Prostate gland (tissue), 2 donors: ENCODE measurements around the gene SGMS2. TPM values are rescaled to one million over a fixed set of nuclear protein-coding genes. Genes with fewer than 3 reads are reported as not detected.

Source experiments
- DNase-seq: peaks from one replicate; pipeline ENCODE4 v3.0.0-alpha.2; 2019; ENCODE audit warnings: low spot score
- H3K27ac ChIP-seq, 2 donors: fragments of 200-600 bp; sonication (generic); 2 replicates each; pipeline ENCODE4 v1.5.1; 2017 to 2019
- H3K27me3 ChIP-seq: fragments of 200-600 bp; sonication (generic); replicated peaks from 2 replicates; pipeline ENCODE4 v1.5.1; 2019; ENCODE audit not compliant: insufficient read depth
- H3K36me3 ChIP-seq, 2 donors: fragments of 200-600 bp; sonication (generic); 1 replicate in 1 of 2; 2 replicates in 1 of 2; pipeline versions ENCODE4 v1.5.1 to v1.8.1; 2017 to 2019
- H3K4me1 ChIP-seq: fragments of 200-600 bp; sonication (generic); replicated peaks from 2 replicates; pipeline ENCODE4 v1.5.1; 2019
- H3K4me3 ChIP-seq, 2 donors: fragments of 200-600 bp; sonication (generic); 2 replicates each; pipeline ENCODE4 v1.5.1; 2017 to 2019
- H3K9me3 ChIP-seq: fragments of 200-600 bp; sonication (generic); 2 replicates; pipeline ENCODE4 v1.5.1; 2017
- POLR2A ChIP-seq: fragments of 450-650 bp; IDR thresholded peaks from one replicate; pipeline ENCODE4 v1.6.1; 2016; ENCODE audit warnings: antibody characterized with exemption, mild to moderate bottlenecking
- POLR2AphosphoS5 ChIP-seq: sonication (generic); formaldehyde crosslinking; IDR thresholded peaks from one replicate; pipeline ENCODE4 v1.6.1; 2017; ENCODE audit warnings: antibody characterized with exemption
- WGBS: methylation state at CpG from one replicate; pipeline ENCODE4 v1.1.5; 2018; 5-methylcytosine and 5-hydroxymethylcytosine counted together
- intact Hi-C: fragments of 100-400 bp; cut with DNase I; formaldehyde crosslinking; loops from one replicate; pipeline ENCODE4 v1.14.2; 2022
- total RNA-seq, 2 donors: library from RNA; depleted of rRNA; stranded (reverse); fragments of >200 nt; gene quantifications; one replicate each; pipeline ENCODE4 v1.1.0, GENCODE V29; 2016
- TF ChIP-seq, protein P1 (sequence below), 4 experiments: fragments of 200-600 bp in 2 of 4; fragments of 450-650 bp in 2 of 4; sonication (generic) in 2 of 4; IDR thresholded peaks; 1 replicate in 3 of 4; 2 replicates in 1 of 4; pipeline ENCODE4 v1.5.1; 2016 to 2019; ENCODE audit warnings: antibody characterized with exemption in 4 of 4, mild to moderate bottlenecking in 2 of 4, moderate library complexity in 2 of 4

The SGMS2 gene
- 10 to 100 TPM; 37.4 to 53.6 TPM for total RNA-seq

GRCh38 chr4:107824350-107825071, at the start of gene SGMS2:
Gene SGMS2 (plus strand): TSS chr4:107824932. CDS start chr4:107895554, 70,622 bp downstream.
- TF ChIP-seq POLR2AphosphoS5 = peak; percentile 73
- TF ChIP-seq, protein P1, sequence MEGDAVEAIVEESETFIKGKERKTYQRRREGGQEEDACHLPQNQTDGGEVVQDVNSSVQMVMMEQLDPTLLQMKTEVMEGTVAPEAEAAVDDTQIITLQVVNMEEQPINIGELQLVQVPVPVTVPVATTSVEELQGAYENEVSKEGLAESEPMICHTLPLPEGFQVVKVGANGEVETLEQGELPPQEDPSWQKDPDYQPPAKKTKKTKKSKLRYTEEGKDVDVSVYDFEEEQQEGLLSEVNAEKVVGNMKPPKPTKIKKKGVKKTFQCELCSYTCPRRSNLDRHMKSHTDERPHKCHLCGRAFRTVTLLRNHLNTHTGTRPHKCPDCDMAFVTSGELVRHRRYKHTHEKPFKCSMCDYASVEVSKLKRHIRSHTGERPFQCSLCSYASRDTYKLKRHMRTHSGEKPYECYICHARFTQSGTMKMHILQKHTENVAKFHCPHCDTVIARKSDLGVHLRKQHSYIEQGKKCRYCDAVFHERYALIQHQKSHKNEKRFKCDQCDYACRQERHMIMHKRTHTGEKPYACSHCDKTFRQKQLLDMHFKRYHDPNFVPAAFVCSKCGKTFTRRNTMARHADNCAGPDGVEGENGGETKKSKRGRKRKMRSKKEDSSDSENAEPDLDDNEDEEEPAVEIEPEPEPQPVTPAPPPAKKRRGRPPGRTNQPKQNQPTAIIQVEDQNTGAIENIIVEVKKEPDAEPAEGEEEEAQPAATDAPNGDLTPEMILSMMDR (IDR thresholded peaks at IDR 0.05) = peak in 1 of 4 experiments; percentile 23
- peak; percentile 78 for TF ChIP-seq POLR2A
- Histone ChIP-seq H3K9me3 (no peaks in the 10 kb centered on the region), H3K27me3 (no peaks in the 10 kb centered on the region), H3K36me3 (no peaks in the 10 kb centered on the region), H3K27ac (peak within 1 kb of the TSS; percentile 88 to 93), H3K4me1 (no peaks in the 10 kb centered on the region), H3K4me3 (peak within 1 kb of the TSS; percentile 57 to 58)
- peak; percentile 92 for DNase-seq
- WGBS = under 1% methylated on average over 51 of the region's 65 CpGs
- intact Hi-C loops = loop anchor here (5.0 to 10.0 kb wide), 3 partner anchors 78 to 170 kb away; no protein-coding TSS in a partner anchor

DNA sequence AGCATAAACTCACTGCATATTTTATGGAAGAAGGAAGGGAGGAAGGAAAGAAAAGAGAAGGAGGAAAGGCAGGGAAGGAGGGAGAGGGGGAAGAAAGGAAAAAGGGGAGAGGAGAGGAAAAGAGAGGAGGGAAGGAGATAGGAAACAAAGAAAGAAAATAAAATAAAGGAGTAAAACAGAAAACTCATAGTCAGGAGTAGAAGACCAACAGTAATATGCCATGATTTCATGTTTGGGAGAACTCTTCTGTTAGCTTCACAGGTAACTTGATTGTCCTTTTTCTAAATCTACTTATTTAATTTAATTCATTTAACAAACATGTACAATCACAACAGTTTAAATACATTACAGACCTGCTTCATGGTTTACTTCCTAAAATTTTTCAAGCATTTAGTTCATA, 46.8 kb upstream of the SGMS2 start:
- no peak overlapping the region for H3K27ac ChIP-seq
- no peak for DNase-seq
- no peaks in the 10 kb centered on the region for H3K4me1 ChIP-seq
- H3K4me3 ChIP-seq = no peak overlapping the region
- H3K9me3 ChIP-seq = no peaks in the 10 kb centered on the region
- intact Hi-C loops = no loop called here
- TF ChIP-seq POLR2A (no peak), POLR2AphosphoS5 (no peak)
- TF ChIP-seq, protein P1 (IDR thresholded peaks at IDR 0.05) = no peak
- no peaks in the 10 kb centered on the region for H3K36me3 ChIP-seq
- H3K27me3 ChIP-seq = no peaks in the 10 kb centered on the region

GRCh38 chr4:107778784-107779530, 45.8 kb upstream of the SGMS2 start:
- no peak for DNase-seq
- no peaks in the 10 kb centered on the region for H3K9me3 ChIP-seq
- intact Hi-C loops = no loop called here

GRCh38 chr4:107780665-107781064, 44.1 kb upstream of the SGMS2 start:
- DNase-seq = no peak
- Histone ChIP-seq H3K27ac (no peak overlapping the region), H3K4me3 (no peak overlapping the region), H3K4me1 (no peaks in the 10 kb centered on the region), H3K36me3 (no peaks in the 10 kb centered on the region), H3K27me3 (no peaks in the 10 kb centered on the region), H3K9me3 (no peaks in the 10 kb centered on the region)
- intact Hi-C loops = no loop called here
- 94% methylated on average over 2 of the region's 2 CpGs for WGBS
- TF ChIP-seq POLR2A (no peak), POLR2AphosphoS5 (no peak)
- TF ChIP-seq, protein P1 (IDR thresholded peaks at IDR 0.05) = no peak

More at GRCh38 chr4:107778784-107779530, 45.8 kb upstream of the SGMS2 start:
- WGBS = 44% methylated on average over 2 of the region's 2 CpGs
- no peak overlapping the region for H3K4me3 ChIP-seq
- TF ChIP-seq POLR2A (no peak), POLR2AphosphoS5 (no peak)
- TF ChIP-seq, protein P1 (IDR thresholded peaks at IDR 0.05) = no peak
- no peak overlapping the region for H3K27ac ChIP-seq
- no peaks in the 10 kb centered on the region for H3K4me1 ChIP-seq
- no peaks in the 10 kb centered on the region for H3K27me3 ChIP-seq
- no peaks in the 10 kb centered on the region for H3K36me3 ChIP-seq
